Measurements from ENCODE around the gene CSNK2B.

The CSNK2B gene

DNA sequence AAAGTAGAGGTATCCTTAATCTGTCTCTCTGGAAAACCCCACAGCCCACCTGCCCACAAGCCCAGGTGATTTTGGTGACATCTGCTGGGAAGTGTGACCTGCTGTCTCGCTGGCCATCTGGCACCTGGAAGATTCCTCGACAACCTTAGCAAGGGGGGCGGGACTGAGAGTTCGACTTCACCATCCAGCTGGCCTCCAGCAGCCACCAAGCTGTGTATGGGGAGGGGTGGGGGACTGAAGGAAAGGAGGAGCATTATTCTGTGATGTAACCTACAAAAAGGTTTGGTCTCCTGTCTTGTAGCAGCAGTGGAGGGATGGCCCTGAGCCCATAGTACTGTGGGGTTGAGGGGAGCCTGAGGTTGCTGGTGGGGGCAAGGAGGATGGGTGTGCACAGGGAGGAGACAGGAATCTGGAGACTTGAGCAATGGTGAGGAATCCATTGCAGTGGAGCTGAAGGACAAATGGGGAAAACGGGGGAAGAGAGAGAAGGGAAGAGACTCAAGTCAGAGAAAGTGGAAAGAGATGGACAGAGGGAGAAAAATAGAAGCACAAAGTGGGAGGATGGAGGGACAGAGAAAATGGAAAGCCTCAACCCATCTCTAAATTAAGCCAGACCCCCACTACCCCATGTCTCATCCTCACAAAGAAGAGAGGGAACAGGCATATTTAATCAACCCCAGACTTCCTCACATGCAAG is 44.8 kb downstream of the CSNK2B start:
- no peak for DNase-seq (ENCODE audit: low read depth in 1 of 2, low spot score in 1 of 2)

DNA sequence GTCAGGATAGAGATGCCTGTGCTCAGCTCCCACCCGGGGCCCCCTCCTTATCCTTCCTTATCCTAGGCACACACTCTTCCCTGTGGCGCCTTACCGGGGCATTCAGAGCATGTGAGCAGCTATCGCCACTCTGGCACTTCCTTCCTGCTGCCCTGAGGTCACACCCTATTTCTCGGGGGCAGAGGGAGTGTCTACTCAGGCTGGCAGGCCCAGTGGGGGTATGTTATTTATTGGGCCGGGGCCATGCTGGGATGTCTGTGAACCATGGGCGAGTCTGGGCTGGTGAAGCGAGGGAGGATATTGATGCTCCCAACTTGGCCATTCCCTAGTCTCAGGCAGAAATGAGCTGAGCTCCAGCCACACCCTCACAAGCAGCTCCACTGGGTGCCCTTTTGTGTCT is 45.4 kb downstream of the CSNK2B start:
- DNase-seq (ENCODE audit: low read depth in 1 of 2, low spot score in 1 of 2) = no peak

DNA sequence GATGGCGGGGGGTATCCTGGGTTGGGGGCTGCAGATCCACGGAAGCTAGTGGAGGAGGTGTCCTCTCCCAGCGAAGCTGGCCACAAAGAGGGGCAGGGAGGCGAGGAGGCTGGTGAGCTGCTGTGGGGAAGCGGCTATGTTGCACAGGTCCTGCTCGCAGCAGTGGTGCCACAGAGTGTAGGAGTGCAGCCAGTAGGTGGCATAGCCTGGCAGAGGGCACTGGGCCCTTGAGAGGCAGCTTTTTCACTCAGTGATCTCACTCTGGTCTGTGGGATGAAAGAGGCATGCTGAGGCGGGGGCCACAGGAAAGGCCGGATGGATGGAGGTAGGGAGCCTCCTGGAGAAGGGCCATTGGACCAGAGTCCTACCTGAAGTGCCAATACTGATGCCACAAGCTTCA is 46.4 kb downstream of the CSNK2B start:
- DNase-seq (ENCODE audit: low read depth in 1 of 2, low spot score in 1 of 2) = no peak

DNA sequence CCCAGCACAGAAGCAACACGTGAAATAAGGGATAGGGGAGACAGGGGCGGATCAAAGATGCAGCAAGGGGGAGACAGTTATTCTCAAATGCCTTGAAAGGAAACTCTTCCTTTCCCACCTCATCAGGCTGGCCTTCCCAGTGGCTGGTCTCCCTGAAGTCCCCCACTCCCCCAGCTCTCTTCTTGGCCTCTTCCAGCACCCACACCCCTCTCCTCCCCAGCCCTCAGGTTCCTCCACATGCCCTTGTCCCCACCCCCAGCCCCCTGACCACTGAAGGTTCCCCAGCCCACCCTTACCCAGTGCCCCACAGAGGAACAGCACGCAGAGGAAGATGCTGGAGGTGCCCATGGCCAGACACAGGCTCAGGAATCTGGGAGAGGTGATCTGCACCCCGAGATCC is 47.6 kb downstream of the CSNK2B start:
- DNase-seq (ENCODE audit: low read depth in 1 of 2, low spot score in 1 of 2) = no peak

DNA sequence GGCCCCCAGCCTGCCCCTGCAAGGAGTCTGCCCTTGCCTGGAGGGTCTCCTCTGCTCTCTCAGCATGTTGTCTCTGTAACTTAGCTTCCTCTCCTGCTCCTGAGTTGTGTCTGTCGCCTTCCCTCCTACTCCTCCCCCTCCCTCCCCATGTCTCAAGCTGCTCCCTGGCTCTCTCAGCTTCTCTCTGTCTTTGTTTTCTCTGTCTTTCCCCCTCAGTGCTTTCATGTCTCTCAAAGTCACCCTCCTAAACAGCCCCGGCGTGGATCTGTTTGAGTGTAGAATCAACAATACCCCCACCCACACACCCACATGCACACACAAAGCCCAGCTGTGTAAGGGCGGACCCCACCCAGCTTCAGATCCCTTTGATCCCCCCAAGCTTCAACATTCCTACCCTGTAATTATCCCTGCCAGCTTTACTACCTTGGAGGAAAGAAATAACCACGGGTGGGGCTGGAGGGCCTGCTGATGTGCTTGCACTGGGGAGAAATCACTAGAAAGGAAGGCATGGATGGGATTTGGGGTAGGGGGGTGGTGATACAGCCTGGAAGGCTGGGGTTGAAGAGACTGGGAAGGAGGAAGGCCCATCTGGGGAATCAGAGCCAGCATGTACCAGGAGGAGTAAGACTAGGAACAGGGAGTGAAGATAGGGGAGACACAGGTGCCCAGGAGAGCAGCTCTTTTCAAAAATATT is 48.3 kb downstream of the CSNK2B start:
- no peak for DNase-seq (ENCODE audit: low read depth in 1 of 2, low spot score in 1 of 2)

DNA sequence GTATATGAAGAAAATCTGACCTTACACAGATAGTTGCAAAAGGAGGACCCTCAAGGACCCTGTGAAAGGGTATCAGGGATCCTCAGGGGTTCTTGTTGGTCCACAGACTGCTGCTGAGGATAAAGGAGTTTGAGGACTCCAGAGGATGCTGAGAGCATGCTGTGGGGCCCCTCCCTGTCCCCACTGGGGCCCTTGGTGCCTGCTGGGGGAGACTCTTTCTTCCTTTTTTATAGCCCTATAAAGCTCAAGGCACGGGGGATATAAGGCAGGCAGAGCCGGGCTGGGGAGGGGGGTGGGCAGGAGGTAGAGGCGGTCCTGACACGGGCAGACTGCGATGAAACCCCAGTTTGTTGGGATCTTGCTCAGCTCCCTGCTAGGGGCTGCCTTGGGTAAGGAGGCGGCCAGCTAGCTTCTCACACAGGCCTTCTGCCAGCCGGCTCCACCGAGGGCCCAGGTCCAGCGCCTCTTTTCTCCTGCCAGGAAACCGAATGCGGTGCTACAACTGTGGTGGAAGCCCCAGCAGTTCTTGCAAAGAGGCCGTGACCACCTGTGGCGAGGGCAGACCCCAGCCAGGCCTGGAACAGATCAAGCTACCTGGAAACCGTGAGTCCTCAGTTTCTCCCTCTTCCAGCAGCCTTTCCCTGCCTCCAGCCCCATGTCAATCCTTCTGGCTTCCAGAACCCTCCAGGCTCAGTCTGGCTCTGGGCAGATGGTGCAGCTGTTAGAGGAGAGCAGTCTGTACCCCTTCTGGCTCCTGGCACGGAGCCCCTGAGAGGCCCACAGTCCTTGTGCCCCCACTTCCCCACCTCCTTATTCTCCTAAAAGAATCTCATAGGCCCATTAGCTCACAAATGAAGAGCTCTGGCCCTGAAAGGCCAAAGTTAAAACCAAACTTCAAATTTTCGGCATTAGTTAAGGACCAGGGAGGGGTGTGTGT is 49.4 kb downstream of the CSNK2B start, which contains the start of gene LY6G6D:
TSS of gene LY6G6D (plus strand) at position 327 of the 937 bp plus-strand sequence. CDS start at position 335, 8 bp downstream.
- no peak for DNase-seq (ENCODE audit: low read depth in 1 of 2, low spot score in 1 of 2)

DNA sequence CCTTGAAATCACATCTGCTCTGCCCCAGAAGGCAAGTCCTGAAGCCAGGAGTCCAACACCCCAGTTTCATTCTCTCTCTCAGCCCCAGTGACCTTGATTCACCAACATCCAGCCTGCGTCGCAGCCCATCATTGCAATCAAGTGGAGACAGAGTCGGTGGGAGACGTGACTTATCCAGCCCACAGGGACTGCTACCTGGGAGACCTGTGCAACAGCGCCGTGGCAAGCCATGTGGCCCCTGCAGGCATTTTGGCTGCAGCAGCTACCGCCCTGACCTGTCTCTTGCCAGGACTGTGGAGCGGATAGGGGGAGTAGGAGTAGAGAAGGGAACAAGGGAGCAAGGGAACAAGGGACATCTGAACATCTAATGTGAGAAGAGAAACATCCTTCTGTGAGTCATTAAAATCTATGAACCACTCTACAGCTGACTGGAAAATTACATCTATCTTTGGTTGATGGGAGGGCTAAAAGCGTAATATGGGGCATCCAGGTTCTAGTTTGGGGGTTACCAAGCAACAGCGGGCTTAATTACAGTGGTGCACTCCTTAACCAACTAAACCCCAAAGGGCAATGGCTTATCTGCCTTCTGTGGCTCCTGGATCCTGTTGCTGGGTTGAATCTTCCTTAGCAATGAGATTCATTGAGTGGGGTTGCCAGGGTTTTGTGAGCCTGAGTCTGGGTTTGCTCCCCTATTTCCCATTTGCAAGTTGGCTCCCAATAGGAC is 51.8 kb downstream of the CSNK2B start:
- DNase-seq (ENCODE audit: low read depth in 1 of 2, low spot score in 1 of 2) = no peak

DNA sequence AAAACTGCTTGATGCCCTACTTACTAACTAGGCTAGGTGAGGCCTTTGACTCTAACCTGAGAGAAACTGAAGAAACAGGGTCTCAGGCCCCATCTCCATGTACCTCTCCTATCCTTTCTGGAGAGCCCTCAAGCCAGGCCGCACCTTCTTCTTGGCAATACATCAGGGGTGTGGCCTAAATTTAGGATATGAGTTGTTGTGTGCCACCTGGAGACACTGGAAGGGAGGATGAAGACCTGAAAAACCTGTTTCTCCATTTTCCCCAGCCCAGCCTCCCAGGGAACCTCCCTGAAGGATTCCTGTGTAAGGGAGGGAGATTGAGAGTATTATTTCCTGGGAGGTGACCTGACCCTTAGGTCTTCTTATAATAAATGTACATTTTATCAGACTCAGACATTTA is 52.4 kb downstream of the CSNK2B start:
- DNase-seq (ENCODE audit: low read depth in 1 of 2, low spot score in 1 of 2) = no peak

DNA sequence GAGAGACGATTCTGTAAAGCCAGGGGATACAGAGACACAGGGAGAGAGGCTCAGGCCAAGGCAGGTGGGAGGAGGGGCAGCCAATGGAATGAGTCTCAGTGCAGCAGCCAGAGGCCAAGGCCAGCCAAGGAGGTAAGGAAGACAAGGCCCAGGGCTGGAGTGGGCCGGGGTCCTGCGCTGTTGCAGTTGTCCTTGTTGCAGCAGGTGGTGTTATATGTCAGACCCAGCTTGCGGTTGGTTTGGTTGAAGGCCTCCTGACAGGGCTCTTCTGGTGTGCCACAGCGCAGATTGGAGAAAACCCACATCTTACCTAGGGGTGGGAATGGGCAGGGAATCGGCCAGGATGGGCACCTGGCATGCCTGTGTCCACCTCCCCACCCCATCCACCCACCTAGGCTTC is 53.1 kb downstream of the CSNK2B start:
- DNase-seq (ENCODE audit: low read depth in 1 of 2, low spot score in 1 of 2) = no peak
